ENCODE results near the gene PLCB3. TPM values are rescaled to one million over a fixed set of nuclear protein-coding genes. Genes with fewer than 3 reads are reported as not detected.

The PLCB3 gene
- total and polyA plus RNA-seq, 2 donors (not counting 1 experiment from before 2014, with no cell fraction given) = 17.2 to 37.2 TPM

DNA sequence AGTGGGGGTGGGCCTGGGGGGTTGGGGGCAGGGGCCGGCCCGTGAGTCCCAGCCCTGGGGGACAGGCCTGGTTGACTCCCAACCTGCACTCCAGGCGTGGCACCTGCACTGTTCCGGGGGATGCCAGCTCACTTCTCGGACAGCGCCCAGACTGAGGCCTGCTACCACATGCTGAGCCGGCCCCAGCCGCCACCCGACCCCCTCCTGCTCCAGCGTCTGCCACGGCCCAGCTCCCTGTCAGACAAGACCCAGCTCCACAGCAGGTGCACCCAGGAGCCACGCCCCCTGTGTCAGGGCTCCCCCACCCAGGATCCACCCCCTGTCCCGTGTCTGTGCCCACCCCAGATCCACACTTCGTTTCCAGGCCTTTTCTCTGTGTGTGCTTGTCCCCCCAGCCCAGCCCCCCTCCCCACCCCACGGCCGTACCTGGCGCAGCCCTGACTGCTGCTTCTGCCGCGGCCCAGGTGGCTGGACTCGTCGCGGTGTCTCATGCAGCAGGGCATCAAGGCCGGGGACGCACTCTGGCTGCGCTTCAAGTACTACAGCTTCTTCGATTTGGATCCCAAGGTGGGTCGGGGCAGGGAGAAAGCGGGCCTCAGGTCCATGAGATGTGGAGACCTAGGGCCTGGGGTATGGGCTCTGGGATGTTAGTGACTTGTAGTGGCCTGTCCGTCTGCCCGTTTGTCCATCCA lies 40.0 kb upstream of the PLCB3 start:
- Histone ChIP-seq H3K9ac (ENCODE audit: insufficient read depth, low read length) (no peak overlapping the region), H3K27me3 (ENCODE audit: control insufficient read depth, insufficient read depth, low read length) (no peaks in the 10 kb centered on the region), H4K20me1 (ENCODE audit: control insufficient read depth, extremely low read depth, insufficient read depth, low read length) (no peaks in the 10 kb centered on the region), H2AFZ (ENCODE audit: low read length) (no peak overlapping the region), H3K79me2 (ENCODE audit: control insufficient read depth, insufficient read depth, low read length) (no peaks in the 10 kb centered on the region), H3K27ac (ENCODE audit: insufficient read depth, low read length) (no peak overlapping the region), H3K4me3 (replicated peaks in 1 of 4; ENCODE audit: control extremely low read depth in 1 of 4, insufficient read depth in 1 of 4, low read depth in 3 of 4, low read length in 4 of 4) (no peak overlapping the region), H3K36me3 (ENCODE audit: control insufficient read depth, insufficient read depth, low read length) (peaks cover 7% of the 10 kb centered on the region), H3K4me2 (ENCODE audit: extremely low read depth, insufficient read depth, low read length) (no peak overlapping the region), H3K9me3 (ENCODE audit: control insufficient read depth, insufficient read depth, low read depth, low read length) (no peaks in the 10 kb centered on the region), H3K4me1 (ENCODE audit: control insufficient read depth, extremely low read depth, insufficient read depth, low read length) (peaks cover 19% of the 10 kb centered on the region)
- no peak for TF ChIP-seq EZH2 (IDR thresholded peaks at IDR 0.05; ENCODE audit: low read length, missing control alignments)
- TF ChIP-seq, protein P1, sequence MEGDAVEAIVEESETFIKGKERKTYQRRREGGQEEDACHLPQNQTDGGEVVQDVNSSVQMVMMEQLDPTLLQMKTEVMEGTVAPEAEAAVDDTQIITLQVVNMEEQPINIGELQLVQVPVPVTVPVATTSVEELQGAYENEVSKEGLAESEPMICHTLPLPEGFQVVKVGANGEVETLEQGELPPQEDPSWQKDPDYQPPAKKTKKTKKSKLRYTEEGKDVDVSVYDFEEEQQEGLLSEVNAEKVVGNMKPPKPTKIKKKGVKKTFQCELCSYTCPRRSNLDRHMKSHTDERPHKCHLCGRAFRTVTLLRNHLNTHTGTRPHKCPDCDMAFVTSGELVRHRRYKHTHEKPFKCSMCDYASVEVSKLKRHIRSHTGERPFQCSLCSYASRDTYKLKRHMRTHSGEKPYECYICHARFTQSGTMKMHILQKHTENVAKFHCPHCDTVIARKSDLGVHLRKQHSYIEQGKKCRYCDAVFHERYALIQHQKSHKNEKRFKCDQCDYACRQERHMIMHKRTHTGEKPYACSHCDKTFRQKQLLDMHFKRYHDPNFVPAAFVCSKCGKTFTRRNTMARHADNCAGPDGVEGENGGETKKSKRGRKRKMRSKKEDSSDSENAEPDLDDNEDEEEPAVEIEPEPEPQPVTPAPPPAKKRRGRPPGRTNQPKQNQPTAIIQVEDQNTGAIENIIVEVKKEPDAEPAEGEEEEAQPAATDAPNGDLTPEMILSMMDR (conservative IDR thresholded peaks at IDR 0.05 in 1 of 2, IDR thresholded peaks at IDR 0.05 in 1 of 2; ENCODE audit: low read depth in 1 of 2, low read length in 2 of 2) = no peak
- no peak for DNase-seq (ENCODE audit: low read depth in 2 of 2)

DNA sequence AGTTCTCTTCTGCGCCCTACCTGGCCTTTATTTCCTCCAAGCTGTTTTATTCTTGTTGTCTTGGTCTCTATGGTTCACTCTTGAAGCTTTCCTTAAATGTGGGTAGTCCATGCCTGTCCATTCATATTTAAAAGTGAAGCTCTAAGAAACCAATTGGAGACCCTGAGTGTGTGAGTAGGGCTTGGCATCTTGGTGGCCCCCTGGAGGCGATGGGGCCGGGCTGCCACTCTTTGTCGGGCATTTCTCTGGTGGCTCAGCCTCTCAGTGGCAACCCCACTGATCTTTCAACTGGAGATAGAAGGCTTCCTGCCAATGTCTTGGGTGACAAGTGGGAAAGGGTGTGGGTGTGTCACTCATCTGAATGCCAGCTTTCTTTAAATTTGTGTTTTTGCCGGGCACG lies 34.5 kb upstream of the PLCB3 start:
- H3K4me2 ChIP-seq (ENCODE audit: extremely low read depth, insufficient read depth, low read length) = no peak overlapping the region

DNA sequence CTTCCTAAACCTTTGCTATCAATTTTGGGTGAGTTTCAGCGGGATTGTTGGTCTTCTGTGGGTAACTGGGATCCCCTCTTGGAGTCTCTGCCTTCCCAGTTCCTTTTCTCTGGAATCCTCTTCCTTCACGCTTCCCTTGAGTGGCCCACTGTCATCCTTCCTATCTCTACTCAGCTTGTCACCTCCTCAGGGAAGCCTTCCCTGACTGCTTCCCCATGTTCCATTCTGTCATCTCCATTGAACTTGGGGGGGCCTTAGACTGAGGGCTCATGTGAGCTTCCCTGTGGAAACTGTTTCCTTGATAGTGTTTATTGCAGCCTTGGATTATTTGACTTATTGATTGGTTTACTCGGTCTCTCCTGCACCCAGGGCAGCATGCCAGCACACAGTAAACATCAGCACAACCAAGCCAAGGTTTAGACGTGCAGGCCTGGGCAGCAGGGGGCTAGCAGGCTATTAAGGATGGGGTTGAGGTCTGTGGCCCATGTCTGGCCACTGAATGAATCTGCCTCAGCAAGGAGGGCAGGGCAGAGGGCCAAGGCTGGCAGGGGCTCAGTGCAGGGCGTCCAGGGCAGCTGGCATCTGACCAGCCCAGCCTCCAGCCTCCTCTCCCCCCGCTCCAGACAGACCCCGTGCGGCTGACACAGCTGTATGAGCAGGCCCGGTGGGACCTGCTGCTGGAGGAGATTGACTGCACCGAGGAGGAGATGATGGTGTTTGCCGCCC lies 32.5 kb upstream of the PLCB3 start:
- Histone ChIP-seq H4K20me1 (ENCODE audit: control insufficient read depth, extremely low read depth, insufficient read depth, low read length) (no peaks in the 10 kb centered on the region), H2AFZ (ENCODE audit: low read length) (no peak overlapping the region), H3K4me3 (replicated peaks in 1 of 4; ENCODE audit: control extremely low read depth in 1 of 4, insufficient read depth in 1 of 4, low read depth in 3 of 4, low read length in 4 of 4) (no peak overlapping the region), H3K9ac (ENCODE audit: insufficient read depth, low read length) (no peak overlapping the region), H3K79me2 (ENCODE audit: control insufficient read depth, insufficient read depth, low read length) (no peaks in the 10 kb centered on the region), H3K27me3 (ENCODE audit: control insufficient read depth, insufficient read depth, low read length) (no peaks in the 10 kb centered on the region), H3K9me3 (ENCODE audit: control insufficient read depth, insufficient read depth, low read depth, low read length) (no peaks in the 10 kb centered on the region), H3K4me2 (ENCODE audit: extremely low read depth, insufficient read depth, low read length) (no peak overlapping the region), H3K36me3 (ENCODE audit: control insufficient read depth, insufficient read depth, low read length) (peaks cover 12% of the 10 kb centered on the region), H3K4me1 (ENCODE audit: control insufficient read depth, extremely low read depth, insufficient read depth, low read length) (peaks cover 4% of the 10 kb centered on the region), H3K27ac (ENCODE audit: insufficient read depth, low read length) (no peak overlapping the region)
- TF ChIP-seq, protein P1 (conservative IDR thresholded peaks at IDR 0.05 in 1 of 2, IDR thresholded peaks at IDR 0.05 in 1 of 2; ENCODE audit: low read depth in 1 of 2, low read length in 2 of 2) = no peak
- TF ChIP-seq EZH2 (IDR thresholded peaks at IDR 0.05; ENCODE audit: low read length, missing control alignments) = no peak
- no peak for DNase-seq (ENCODE audit: low read depth in 2 of 2)

More for the DNA sequence above, 34.5 kb upstream of the PLCB3 start:
- no peak overlapping the region for H3K4me3 ChIP-seq (replicated peaks in 1 of 4; ENCODE audit: control extremely low read depth in 1 of 4, insufficient read depth in 1 of 4, low read depth in 3 of 4, low read length in 4 of 4)
- H3K9me3 ChIP-seq (ENCODE audit: control insufficient read depth, insufficient read depth, low read depth, low read length) = no peaks in the 10 kb centered on the region
- H2AFZ ChIP-seq (ENCODE audit: low read length) = no peak overlapping the region
- no peaks in the 10 kb centered on the region for H4K20me1 ChIP-seq (ENCODE audit: control insufficient read depth, extremely low read depth, insufficient read depth, low read length)
- TF ChIP-seq EZH2 (IDR thresholded peaks at IDR 0.05; ENCODE audit: low read length, missing control alignments) = no peak
- TF ChIP-seq, protein P1 (conservative IDR thresholded peaks at IDR 0.05 in 1 of 2, IDR thresholded peaks at IDR 0.05 in 1 of 2; ENCODE audit: low read depth in 1 of 2, low read length in 2 of 2) = no peak
- no peak overlapping the region for H3K27ac ChIP-seq (ENCODE audit: insufficient read depth, low read length)
- H3K9ac ChIP-seq (ENCODE audit: insufficient read depth, low read length) = no peak overlapping the region
- no peaks in the 10 kb centered on the region for H3K27me3 ChIP-seq (ENCODE audit: control insufficient read depth, insufficient read depth, low read length)
- peaks cover 6% of the 10 kb centered on the region for H3K36me3 ChIP-seq (ENCODE audit: control insufficient read depth, insufficient read depth, low read length)
- no peak for DNase-seq (ENCODE audit: low read depth in 2 of 2)
- H3K4me1 ChIP-seq (ENCODE audit: control insufficient read depth, extremely low read depth, insufficient read depth, low read length) = peaks cover 4% of the 10 kb centered on the region
- no peaks in the 10 kb centered on the region for H3K79me2 ChIP-seq (ENCODE audit: control insufficient read depth, insufficient read depth, low read length)

Data from fibroblast of lung (primary cell).